ENCODE results near the gene PEMT.

The PEMT gene

GRCh38 chr17:17516941-17517720 lies 74.4 kb downstream of the PEMT start:
- Histone ChIP-seq H4K20me1 (ENCODE audit: insufficient read depth, low read length) (no peaks in the 10 kb centered on the region), H3K36me3 (replicated peaks; ENCODE audit: insufficient read depth, low read length) (no peaks in the 10 kb centered on the region), H3K9me3 (replicated peaks; ENCODE audit: insufficient read depth, low read length) (no peaks in the 10 kb centered on the region), H2AFZ (ENCODE audit: low read length) (no peak overlapping the region), H3K9ac (ENCODE audit: low read length) (no peak overlapping the region), H3K9me2 (replicated peaks; ENCODE audit: insufficient read depth, low read length) (no peaks in the 10 kb centered on the region), H3K79me2 (ENCODE audit: low read length) (no peaks in the 10 kb centered on the region), H3F3A (ENCODE audit: insufficient read depth, low read length) (no peaks in the 10 kb centered on the region), H3K4me1 (ENCODE audit: low read length) (no peaks in the 10 kb centered on the region), H3K27ac (ENCODE audit: low read length) (no peak overlapping the region), H3K4me2 (ENCODE audit: low read depth, low read length) (no peak overlapping the region), H3K4me3 (ENCODE audit: low read length) (no peak overlapping the region), H3K27me3 (replicated peaks; ENCODE audit: insufficient read depth, low read length) (no peaks in the 10 kb centered on the region)
- no peak for DNase-seq
- TF ChIP-seq CTCF (IDR thresholded peaks at IDR 0.05; ENCODE audit: low read length) (no peak), EZH2 (optimal IDR thresholded peaks at IDR 0.05; ENCODE audit: low read depth, low read length) (no peak), EZH2phosphoT487 (IDR thresholded peaks at IDR 0.05; ENCODE audit: low read length) (no peak)

GRCh38 chr17:17515934-17516930 lies 75.3 kb downstream of the PEMT start:
- H3K4me3 ChIP-seq (ENCODE audit: low read length), result no peak overlapping the region
- no peak overlapping the region for H3K9ac ChIP-seq (ENCODE audit: low read length)
- no peaks in the 10 kb centered on the region for H4K20me1 ChIP-seq (ENCODE audit: insufficient read depth, low read length)
- no peaks in the 10 kb centered on the region for H3K36me3 ChIP-seq (replicated peaks; ENCODE audit: insufficient read depth, low read length)
- H3K79me2 ChIP-seq (ENCODE audit: low read length), result no peaks in the 10 kb centered on the region
- H2AFZ ChIP-seq (ENCODE audit: low read length), result no peak overlapping the region
- no peaks in the 10 kb centered on the region for H3K9me3 ChIP-seq (replicated peaks; ENCODE audit: insufficient read depth, low read length)
- no peaks in the 10 kb centered on the region for H3K4me1 ChIP-seq (ENCODE audit: low read length)
- no peaks in the 10 kb centered on the region for H3K9me2 ChIP-seq (replicated peaks; ENCODE audit: insufficient read depth, low read length)
- H3K27ac ChIP-seq (ENCODE audit: low read length), result no peak overlapping the region
- DNase-seq, result no peak
- no peaks in the 10 kb centered on the region for H3F3A ChIP-seq (ENCODE audit: insufficient read depth, low read length)
- no peaks in the 10 kb centered on the region for H3K27me3 ChIP-seq (replicated peaks; ENCODE audit: insufficient read depth, low read length)
- TF ChIP-seq EZH2phosphoT487 (IDR thresholded peaks at IDR 0.05; ENCODE audit: low read length) (no peak), CTCF (IDR thresholded peaks at IDR 0.05; ENCODE audit: low read length) (no peak), EZH2 (optimal IDR thresholded peaks at IDR 0.05; ENCODE audit: low read depth, low read length) (no peak)
- no peak overlapping the region for H3K4me2 ChIP-seq (ENCODE audit: low read depth, low read length)

- no peak overlapping the region for H3K9ac ChIP-seq (ENCODE audit: low read length)
- H2AFZ ChIP-seq (ENCODE audit: low read length), result no peak overlapping the region
- no peaks in the 10 kb centered on the region for H4K20me1 ChIP-seq (ENCODE audit: insufficient read depth, low read length)
- no peaks in the 10 kb centered on the region for H3K9me3 ChIP-seq (replicated peaks; ENCODE audit: insufficient read depth, low read length)
- H3K79me2 ChIP-seq (ENCODE audit: low read length), result no peaks in the 10 kb centered on the region
- H3K4me3 ChIP-seq (ENCODE audit: low read length), result no peak overlapping the region
- H3F3A ChIP-seq (ENCODE audit: insufficient read depth, low read length), result no peaks in the 10 kb centered on the region
- H3K36me3 ChIP-seq (replicated peaks; ENCODE audit: insufficient read depth, low read length), result no peaks in the 10 kb centered on the region
- no peak for TF ChIP-seq CTCF (IDR thresholded peaks at IDR 0.05; ENCODE audit: low read length)
- no peak for TF ChIP-seq EZH2phosphoT487 (IDR thresholded peaks at IDR 0.05; ENCODE audit: low read length)
- TF ChIP-seq EZH2 (optimal IDR thresholded peaks at IDR 0.05; ENCODE audit: low read depth, low read length), result no peak
- H3K9me2 ChIP-seq (replicated peaks; ENCODE audit: insufficient read depth, low read length), result no peaks in the 10 kb centered on the region
- H3K27ac ChIP-seq (ENCODE audit: low read length), result no peak overlapping the region
- no peak for DNase-seq
- H3K27me3 ChIP-seq (replicated peaks; ENCODE audit: insufficient read depth, low read length), result no peaks in the 10 kb centered on the region
- no peaks in the 10 kb centered on the region for H3K4me1 ChIP-seq (ENCODE audit: low read length)
- no peak overlapping the region for H3K4me2 ChIP-seq (ENCODE audit: low read depth, low read length)
Observed at GRCh38 chr17:17514993-17515933, 76.2 kb downstream of the PEMT start.

All from MM.1S (cell line).